ENCODE results near the gene CBFA2T3.

CBFA2T3 gene

GRCh38 chr16:88837806-88838205 is 139.2 kb downstream of the CBFA2T3 start:
- Histone ChIP-seq H4K20me1 (peaks cover 84% of the 10 kb centered on the region), H3K9ac (peak overlapping the region; percentile 39; the same call in 1 of the 2 replicates), H3K9me3 (no peaks in the 10 kb centered on the region), H3K4me1 (peaks cover 84% of the 10 kb centered on the region), H3K4me2 (peak overlapping the region; percentile 77), H3K27ac (peak overlapping the region; percentile 0; the same call in 1 of the 2 replicates), H3K36me3 (peaks cover 39% of the 10 kb centered on the region), H3K27me3 (peaks cover 16% of the 10 kb centered on the region), H3K4me3 (no peak overlapping the region)
- TF ChIP-seq Cebpa-rat (IDR thresholded peaks at IDR 0.05) = no peak

- H3K36me3 ChIP-seq = peaks cover 30% of the 10 kb centered on the region
- H3K4me2 ChIP-seq = peak overlapping the region; percentile 77
- no peak overlapping the region for H3K4me3 ChIP-seq
- 0 out of 2 replicates have a peak overlapping the region, but pooled peaks have one; percentile 39 for H3K9ac ChIP-seq
- H4K20me1 ChIP-seq = peaks cover 74% of the 10 kb centered on the region
- H3K27ac ChIP-seq = no peak overlapping the region; the same call in 1 of the 2 replicates
- H3K27me3 ChIP-seq = peaks cover 16% of the 10 kb centered on the region
- peaks cover 86% of the 10 kb centered on the region for H3K4me1 ChIP-seq
- no peak for TF ChIP-seq Cebpa-rat (IDR thresholded peaks at IDR 0.05)
- H3K9me3 ChIP-seq = no peaks in the 10 kb centered on the region
Measured at GRCh38 chr16:88836791-88837190, 140.2 kb downstream of the CBFA2T3 start.

- no peak for TF ChIP-seq Cebpa-rat (IDR thresholded peaks at IDR 0.05)
- no peaks in the 10 kb centered on the region for H3K9me3 ChIP-seq
- peaks cover 28% of the 10 kb centered on the region for H3K36me3 ChIP-seq
- H3K4me2 ChIP-seq = peak overlapping the region; percentile 37
- H3K9ac ChIP-seq = no peak overlapping the region
- peaks cover 16% of the 10 kb centered on the region for H3K27me3 ChIP-seq
- peaks cover 64% of the 10 kb centered on the region for H4K20me1 ChIP-seq
- H3K4me1 ChIP-seq = peaks cover 76% of the 10 kb centered on the region
- no peak overlapping the region for H3K27ac ChIP-seq
- no peak overlapping the region for H3K4me3 ChIP-seq
Measured at GRCh38 chr16:88835818-88836217, 141.2 kb downstream of the CBFA2T3 start.

GRCh38 chr16:88835383-88835782 is 141.6 kb downstream of the CBFA2T3 start:
- Histone ChIP-seq H3K9me3 (no peaks in the 10 kb centered on the region), H3K4me1 (peaks cover 72% of the 10 kb centered on the region), H3K4me3 (no peak overlapping the region), H3K4me2 (peak overlapping the region; percentile 37), H3K27me3 (peaks cover 16% of the 10 kb centered on the region), H3K36me3 (peaks cover 32% of the 10 kb centered on the region), H3K27ac (no peak overlapping the region), H4K20me1 (peaks cover 60% of the 10 kb centered on the region), H3K9ac (no peak overlapping the region)
- no peak for TF ChIP-seq Cebpa-rat (IDR thresholded peaks at IDR 0.05)

GRCh38 chr16:88834670-88835069 is 142.3 kb downstream of the CBFA2T3 start:
- no peak overlapping the region for H3K4me2 ChIP-seq
- peaks cover 65% of the 10 kb centered on the region for H3K4me1 ChIP-seq
- peaks cover 16% of the 10 kb centered on the region for H3K27me3 ChIP-seq
- peaks cover 35% of the 10 kb centered on the region for H3K36me3 ChIP-seq
- no peak overlapping the region for H3K4me3 ChIP-seq
- no peak overlapping the region for H3K9ac ChIP-seq
- no peaks in the 10 kb centered on the region for H3K9me3 ChIP-seq
- H4K20me1 ChIP-seq = peaks cover 52% of the 10 kb centered on the region
- H3K27ac ChIP-seq = no peak overlapping the region
- no peak for TF ChIP-seq Cebpa-rat (IDR thresholded peaks at IDR 0.05)

- Histone ChIP-seq H3K9me3 (no peaks in the 10 kb centered on the region), H4K20me1 (peaks cover 37% of the 10 kb centered on the region), H3K4me3 (no peak overlapping the region), H3K4me1 (peaks cover 49% of the 10 kb centered on the region), H3K4me2 (peak overlapping the region; percentile 57), H3K27me3 (peaks cover 16% of the 10 kb centered on the region), H3K9ac (no peak overlapping the region), H3K27ac (no peak overlapping the region), H3K36me3 (peaks cover 37% of the 10 kb centered on the region)
- no peak for TF ChIP-seq Cebpa-rat (IDR thresholded peaks at IDR 0.05)
Measured at GRCh38 chr16:88833086-88833485, 143.9 kb downstream of the CBFA2T3 start.

- TF ChIP-seq Cebpa-rat (IDR thresholded peaks at IDR 0.05) = no peak
- Histone ChIP-seq H3K4me3 (no peak overlapping the region), H3K27me3 (peaks cover 16% of the 10 kb centered on the region), H3K4me2 (no peak overlapping the region), H3K4me1 (peaks cover 37% of the 10 kb centered on the region), H3K27ac (no peak overlapping the region), H3K36me3 (peaks cover 49% of the 10 kb centered on the region), H3K9me3 (no peaks in the 10 kb centered on the region), H4K20me1 (peaks cover 24% of the 10 kb centered on the region), H3K9ac (no peak overlapping the region)
Measured at GRCh38 chr16:88831838-88832237, 145.2 kb downstream of the CBFA2T3 start.

DNA sequence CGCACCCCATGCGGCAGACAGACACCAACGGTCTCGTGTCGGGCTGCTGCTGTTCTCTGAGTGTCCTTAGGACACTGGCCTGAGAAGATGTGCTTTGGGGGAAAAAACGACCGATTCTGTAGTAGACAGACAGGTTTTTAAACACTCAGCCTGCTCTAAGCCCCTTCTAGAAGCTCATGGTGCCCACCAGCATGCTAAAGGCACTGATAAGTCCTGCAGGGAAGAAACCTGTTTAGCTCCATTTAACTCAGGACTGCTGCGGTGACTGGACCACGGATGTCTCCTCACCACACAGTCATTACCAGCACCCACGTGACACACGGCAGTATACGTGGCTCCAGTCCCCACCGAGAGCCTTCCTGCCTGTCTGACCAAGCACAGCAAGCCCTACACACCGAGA is 146.2 kb downstream of the CBFA2T3 start:
- H3K9ac ChIP-seq = no peak overlapping the region
- H3K27me3 ChIP-seq = peaks cover 11% of the 10 kb centered on the region

DNA sequence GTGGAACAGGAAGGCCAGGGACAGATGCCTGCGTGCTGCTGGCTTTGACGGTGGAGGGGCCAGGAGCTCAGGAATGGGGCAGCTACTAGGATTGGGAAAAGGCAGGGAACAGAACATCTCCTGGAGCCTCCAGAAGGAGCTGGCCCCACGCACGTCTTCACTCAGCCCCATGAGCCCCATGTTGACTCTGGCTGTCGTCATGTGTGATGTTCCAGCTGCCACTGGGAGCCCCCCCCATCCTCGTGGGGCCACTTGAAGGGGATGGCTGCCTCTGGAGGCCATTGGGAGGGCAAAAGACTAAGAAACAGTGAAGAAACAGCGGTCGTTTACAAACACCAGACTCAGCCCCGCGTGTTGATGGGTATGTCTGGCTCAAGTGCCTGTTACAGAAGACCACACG is 146.7 kb downstream of the CBFA2T3 start:
- H4K20me1 ChIP-seq = peaks cover 8% of the 10 kb centered on the region

More for the DNA sequence above, 146.2 kb downstream of the CBFA2T3 start:
- Histone ChIP-seq H3K4me3 (no peak overlapping the region), H4K20me1 (peaks cover 14% of the 10 kb centered on the region), H3K4me1 (peaks cover 30% of the 10 kb centered on the region), H3K27ac (no peak overlapping the region), H3K9me3 (no peaks in the 10 kb centered on the region), H3K36me3 (peaks cover 56% of the 10 kb centered on the region), H3K4me2 (no peak overlapping the region)
- TF ChIP-seq Cebpa-rat (IDR thresholded peaks at IDR 0.05) = no peak

GRCh38 chr16:88828711-88829110 is 148.3 kb downstream of the CBFA2T3 start:
- no peak overlapping the region for H3K4me3 ChIP-seq
- no peaks in the 10 kb centered on the region for H3K9me3 ChIP-seq
- no peak overlapping the region for H3K27ac ChIP-seq
- H3K27me3 ChIP-seq = no peaks in the 10 kb centered on the region
- peaks cover 60% of the 10 kb centered on the region for H3K36me3 ChIP-seq
- no peak for TF ChIP-seq Cebpa-rat (IDR thresholded peaks at IDR 0.05)
- H3K4me1 ChIP-seq = peaks cover 17% of the 10 kb centered on the region
- no peaks in the 10 kb centered on the region; the same call in 1 of the 2 replicates for H4K20me1 ChIP-seq
- H3K9ac ChIP-seq = no peak overlapping the region
- H3K4me2 ChIP-seq = no peak overlapping the region

More for the DNA sequence above, 146.7 kb downstream of the CBFA2T3 start:
- Histone ChIP-seq H3K36me3 (peaks cover 56% of the 10 kb centered on the region), H3K27me3 (peaks cover 6% of the 10 kb centered on the region), H3K4me3 (no peak overlapping the region), H3K27ac (no peak overlapping the region), H3K9ac (no peak overlapping the region), H3K4me1 (peaks cover 24% of the 10 kb centered on the region), H3K4me2 (no peak overlapping the region), H3K9me3 (no peaks in the 10 kb centered on the region)
- TF ChIP-seq Cebpa-rat (IDR thresholded peaks at IDR 0.05) = no peak

DNA sequence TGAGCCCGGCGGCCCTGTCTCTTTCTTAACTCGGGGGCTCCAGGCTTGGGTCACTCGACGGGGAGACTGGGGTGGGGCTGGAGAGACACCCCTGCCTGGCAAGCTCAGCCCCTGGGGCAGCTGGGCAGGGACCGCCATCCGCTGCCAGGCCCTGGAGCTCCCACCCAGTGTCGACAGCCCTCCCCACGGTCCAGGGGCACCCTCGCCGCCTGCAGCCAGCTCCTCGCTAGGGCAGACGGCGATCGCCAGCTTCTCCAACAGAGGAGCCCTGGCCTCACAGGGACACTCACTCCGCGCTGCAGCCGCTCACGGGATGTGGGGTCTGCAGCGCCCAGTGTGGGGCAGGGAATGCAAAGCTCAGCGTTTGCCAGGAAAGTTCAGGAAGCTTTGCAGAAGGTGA is 149.3 kb downstream of the CBFA2T3 start:
- Histone ChIP-seq H3K36me3 (peaks cover 70% of the 10 kb centered on the region), H3K4me2 (no peak overlapping the region), H3K9me3 (no peaks in the 10 kb centered on the region), H4K20me1 (no peaks in the 10 kb centered on the region; the same call in 1 of the 2 replicates), H3K4me3 (no peak overlapping the region), H3K4me1 (peaks cover 7% of the 10 kb centered on the region), H3K27ac (no peak overlapping the region), H3K9ac (no peak overlapping the region), H3K27me3 (no peaks in the 10 kb centered on the region)
- TF ChIP-seq Cebpa-rat (IDR thresholded peaks at IDR 0.05) = no peak
